GM12875 (cell line): ENCODE results near the gene CMTM2.

ENCODE experiments used
- H3K4me3 ChIP-seq: one replicate; pipeline ENCODE4 v1.5.1; 2011; ENCODE audit warnings: low read depth, low read length, control low read depth
- CTCF ChIP-seq: IDR thresholded peaks from 2 replicates; pipeline ENCODE4 v1.5.1; 2011; ENCODE audit warnings: low read depth, mild to moderate bottlenecking, control low read depth, inconsistent platforms, low read length, moderate library complexity, borderline replicate concordance; ENCODE audit not compliant: insufficient read depth

Gene CMTM2

DNA sequence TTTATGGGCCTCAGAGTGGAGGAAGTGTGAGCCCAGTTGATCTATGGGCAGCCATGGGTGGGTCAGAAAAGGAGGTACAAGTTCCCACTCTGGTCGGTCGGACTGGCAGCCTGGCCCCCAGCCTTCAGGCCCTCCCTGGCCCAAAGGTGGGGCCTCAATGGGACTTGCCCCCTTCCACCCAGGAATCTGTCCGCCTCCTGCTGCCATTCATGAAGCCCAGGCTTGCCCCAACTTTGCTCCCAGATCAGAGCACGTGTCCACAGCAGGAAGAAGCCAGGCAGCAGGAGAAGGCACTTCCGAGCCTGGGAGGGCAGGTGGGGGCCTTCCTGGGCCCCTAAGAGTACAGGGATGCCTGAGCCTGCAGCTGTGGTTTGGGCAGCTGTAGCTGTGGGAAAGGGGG, 22.2 kb downstream of the CMTM2 start:
- H3K4me3 ChIP-seq, result no peak overlapping the region

DNA sequence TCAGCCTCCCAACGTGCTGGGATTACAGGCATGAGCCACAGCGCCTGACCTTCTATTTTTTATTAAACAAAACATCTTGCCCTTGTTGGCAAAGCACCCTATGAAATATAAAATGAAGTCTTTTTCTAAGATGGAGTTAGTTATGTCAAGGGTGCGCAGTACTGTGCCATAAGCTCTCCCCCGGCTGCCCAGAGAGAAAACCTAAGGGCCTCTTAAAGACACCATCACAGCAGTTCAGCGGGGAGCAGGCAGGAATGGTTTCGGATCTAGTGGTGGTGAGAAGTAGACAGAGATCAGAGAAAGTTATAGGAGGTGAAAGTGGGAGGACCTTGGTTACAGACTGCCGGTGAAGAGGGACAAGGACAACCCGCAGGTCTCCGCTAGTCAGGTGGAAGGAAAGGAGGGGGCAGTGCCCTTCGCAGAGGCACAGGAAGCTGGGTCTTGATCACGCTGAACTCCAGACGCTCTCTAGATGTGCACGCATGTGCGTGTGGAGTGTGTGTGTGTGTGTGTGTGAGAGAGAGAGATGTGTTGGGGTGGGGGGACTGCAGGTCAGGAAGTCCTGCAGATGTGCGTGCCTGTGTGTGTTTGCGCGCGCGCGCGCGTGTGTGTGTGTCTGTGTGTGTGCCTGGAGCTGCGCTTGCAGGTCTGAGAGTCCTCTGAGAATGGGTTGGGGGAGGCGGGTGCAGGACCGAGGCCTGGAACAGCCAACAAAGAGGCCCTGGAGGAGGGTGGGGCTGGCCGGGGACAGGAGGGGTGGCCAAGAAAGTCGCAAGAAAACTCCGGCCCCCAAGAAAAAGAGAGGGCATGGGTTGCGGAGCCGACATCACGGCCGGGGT, 24.5 kb downstream of the CMTM2 start:
- no peak for TF ChIP-seq CTCF
- H3K4me3 ChIP-seq, result peak overlapping the region; percentile 72

More for the DNA sequence above, 22.2 kb downstream of the CMTM2 start:
- no peak for TF ChIP-seq CTCF

- H3K4me3 ChIP-seq, result peak within 1 kb of the TSS; percentile 72
- peak; percentile 83 for TF ChIP-seq CTCF
Measured at GRCh38 chr16:66604376-66605176, 25.3 kb downstream of the CMTM2 start, which contains the start of gene CMTM3. Gene CMTM3 (plus strand): TSS chr16:66604704. CDS start chr16:66604806, 102 bp downstream.

DNA sequence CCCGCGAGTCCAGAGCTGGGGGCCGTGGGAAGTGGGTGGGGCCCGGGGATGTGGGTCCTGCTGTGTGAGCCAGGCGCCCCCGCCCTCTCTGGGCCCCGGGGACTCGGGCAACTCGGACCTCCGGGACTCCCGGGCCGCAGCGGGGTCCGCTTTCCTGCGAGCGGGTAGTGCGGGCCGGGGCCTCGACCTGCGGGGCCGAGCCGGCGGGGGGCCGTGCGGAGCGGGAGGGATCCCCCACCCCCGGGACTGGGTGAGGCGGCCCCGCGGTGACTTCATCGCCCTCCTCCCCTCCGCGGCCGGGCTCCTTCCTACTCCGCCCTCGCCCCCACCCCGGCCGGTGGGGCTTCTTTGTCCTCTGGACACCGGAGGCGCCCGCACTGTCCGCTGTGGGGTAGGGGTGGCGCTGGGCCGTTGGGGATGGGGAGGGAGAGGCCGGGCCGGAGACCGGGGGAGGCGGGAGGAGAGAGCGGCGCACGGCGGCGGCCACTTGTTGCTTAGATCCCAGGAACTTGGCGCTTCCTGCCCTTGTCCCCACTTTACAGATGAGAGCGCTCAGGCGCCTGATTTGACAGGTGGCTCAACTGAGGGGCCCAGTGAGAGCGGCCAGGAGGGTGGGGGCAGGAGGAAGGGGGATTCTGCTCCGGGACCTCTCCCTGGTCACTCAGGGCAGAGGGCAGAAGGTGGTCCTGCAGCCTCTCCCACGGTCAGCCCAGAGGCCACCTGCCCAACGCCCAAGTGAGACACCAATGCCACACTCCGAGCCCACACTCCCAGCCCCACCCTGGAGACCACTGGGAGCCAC, 26.1 kb downstream of the CMTM2 start:
- H3K4me3 ChIP-seq, result peak overlapping the region; percentile 72
- no peak for TF ChIP-seq CTCF

- peak overlapping the region; percentile 72 for H3K4me3 ChIP-seq
- TF ChIP-seq CTCF, result no peak
Measured at GRCh38 chr16:66605979-66606751, 26.9 kb downstream of the CMTM2 start.

DNA sequence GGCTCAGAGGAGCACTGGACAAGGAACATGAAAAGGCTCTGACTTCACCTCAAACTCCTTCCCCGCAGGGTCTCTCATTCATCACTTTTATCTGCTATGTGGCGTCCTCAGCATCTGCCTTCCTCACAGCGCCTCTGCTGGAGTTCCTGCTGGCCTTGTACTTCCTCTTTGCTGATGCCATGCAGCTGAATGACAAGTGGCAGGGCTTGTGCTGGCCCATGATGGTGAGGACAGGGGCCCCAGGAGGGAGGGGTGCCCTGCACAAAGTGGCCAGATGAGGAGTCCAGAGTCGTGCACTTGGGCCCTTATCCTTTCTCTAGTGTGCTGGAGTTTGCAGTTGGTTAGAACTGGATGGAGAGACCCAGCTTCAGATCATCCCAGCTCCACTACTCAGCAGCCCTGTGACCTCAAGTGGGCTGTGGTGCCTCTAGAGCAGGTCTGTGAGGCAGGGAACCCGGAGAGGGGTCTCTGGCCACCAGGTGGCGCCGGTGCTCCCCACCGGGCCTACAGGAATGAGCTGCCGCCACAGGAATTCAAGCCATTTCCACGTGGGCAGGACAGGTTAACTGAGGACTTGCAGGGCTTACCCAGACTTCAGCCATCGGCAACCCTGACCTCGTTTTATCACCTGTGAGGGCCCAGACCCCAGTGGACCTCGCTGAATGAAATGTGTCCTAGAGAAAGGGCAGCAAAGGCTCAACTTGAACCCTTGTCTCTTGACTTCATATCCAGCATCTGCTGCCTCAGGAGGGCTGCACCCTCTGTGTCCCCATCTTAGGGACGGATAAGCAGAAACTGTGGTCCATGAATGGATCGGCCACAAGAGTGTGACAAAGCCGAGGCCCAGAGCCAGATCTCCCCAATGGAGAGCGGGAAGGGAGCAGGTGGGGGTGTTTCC, 29.2 kb downstream of the CMTM2 start:
- H3K4me3 ChIP-seq, result no peak overlapping the region
- peak; percentile 96 for TF ChIP-seq CTCF
